Forelimb muscle (tissue), 1 donor: ENCODE results near the gene TBC1D12. TPM values are rescaled to one million over a fixed set of nuclear protein-coding genes. Genes with fewer than 3 reads are reported as not detected.

Experiments used
- DNase-seq: peaks from one replicate; pipeline ENCODE4 v3.0.0-alpha.2; 2013; ENCODE audit warnings: low read depth
- polyA plus RNA-seq: library from polyadenylated mRNA; unstranded; fragments of 120-200 nt; gene quantifications from one replicate; pipeline ENCODE4 v1.2.1, GENCODE V29; 2013; ENCODE audit not compliant: insufficient read length

Gene TBC1D12
- polyA plus RNA-seq, 1 donor, result 10.3 TPM

- no peak for DNase-seq
These were observed 5.3 kb downstream of the TBC1D12 start for GRCh38 chr10:94407668-94408067.

- DNase-seq, result no peak
These were observed 6.8 kb downstream of the TBC1D12 start for GRCh38 chr10:94409021-94409657.

- DNase-seq, result no peak
These were observed 9.0 kb downstream of the TBC1D12 start for GRCh38 chr10:94411304-94411703.

- DNase-seq, result no peak
These were observed 10.1 kb downstream of the TBC1D12 start for GRCh38 chr10:94412449-94412848.

GRCh38 chr10:94413361-94413760, 11.0 kb downstream of the TBC1D12 start:
- no peak for DNase-seq

GRCh38 chr10:94416896-94417295, 14.6 kb downstream of the TBC1D12 start:
- no peak for DNase-seq

- no peak for DNase-seq
These were observed 15.0 kb downstream of the TBC1D12 start for GRCh38 chr10:94417321-94417720.

GRCh38 chr10:94420516-94420915, 18.2 kb downstream of the TBC1D12 start:
- no peak for DNase-seq

GRCh38 chr10:94420998-94421528, 18.7 kb downstream of the TBC1D12 start:
- DNase-seq, result no peak

- no peak for DNase-seq
These were observed 21.3 kb downstream of the TBC1D12 start for GRCh38 chr10:94423627-94424026.

GRCh38 chr10:94424714-94425337, 22.5 kb downstream of the TBC1D12 start:
- DNase-seq, result no peak

- no peak for DNase-seq
These were observed 23.6 kb downstream of the TBC1D12 start for GRCh38 chr10:94425942-94426341.

GRCh38 chr10:94427166-94427565, 24.8 kb downstream of the TBC1D12 start:
- no peak for DNase-seq

GRCh38 chr10:94428766-94429707, 26.7 kb downstream of the TBC1D12 start:
- DNase-seq, result peak; percentile 73

GRCh38 chr10:94430701-94431100, 28.4 kb downstream of the TBC1D12 start:
- no peak for DNase-seq

- no peak for DNase-seq
These were observed 30.1 kb downstream of the TBC1D12 start for GRCh38 chr10:94432443-94432842.

GRCh38 chr10:94439275-94439861, 37.0 kb downstream of the TBC1D12 start:
- DNase-seq, result no peak

- DNase-seq, result no peak
These were observed 37.8 kb downstream of the TBC1D12 start for GRCh38 chr10:94440096-94440495.

GRCh38 chr10:94443047-94443446, 40.7 kb downstream of the TBC1D12 start:
- DNase-seq, result no peak

- DNase-seq, result no peak
These were observed 41.2 kb downstream of the TBC1D12 start for GRCh38 chr10:94443549-94443948.

- DNase-seq, result no peak
These were observed 48.4 kb downstream of the TBC1D12 start for GRCh38 chr10:94450782-94451181.
